ENCODE results near the gene TEX29.

GRCh38 chr13:111324736-111325135 lies 4.3 kb downstream of the TEX29 start:
- TF ChIP-seq, protein P1, sequence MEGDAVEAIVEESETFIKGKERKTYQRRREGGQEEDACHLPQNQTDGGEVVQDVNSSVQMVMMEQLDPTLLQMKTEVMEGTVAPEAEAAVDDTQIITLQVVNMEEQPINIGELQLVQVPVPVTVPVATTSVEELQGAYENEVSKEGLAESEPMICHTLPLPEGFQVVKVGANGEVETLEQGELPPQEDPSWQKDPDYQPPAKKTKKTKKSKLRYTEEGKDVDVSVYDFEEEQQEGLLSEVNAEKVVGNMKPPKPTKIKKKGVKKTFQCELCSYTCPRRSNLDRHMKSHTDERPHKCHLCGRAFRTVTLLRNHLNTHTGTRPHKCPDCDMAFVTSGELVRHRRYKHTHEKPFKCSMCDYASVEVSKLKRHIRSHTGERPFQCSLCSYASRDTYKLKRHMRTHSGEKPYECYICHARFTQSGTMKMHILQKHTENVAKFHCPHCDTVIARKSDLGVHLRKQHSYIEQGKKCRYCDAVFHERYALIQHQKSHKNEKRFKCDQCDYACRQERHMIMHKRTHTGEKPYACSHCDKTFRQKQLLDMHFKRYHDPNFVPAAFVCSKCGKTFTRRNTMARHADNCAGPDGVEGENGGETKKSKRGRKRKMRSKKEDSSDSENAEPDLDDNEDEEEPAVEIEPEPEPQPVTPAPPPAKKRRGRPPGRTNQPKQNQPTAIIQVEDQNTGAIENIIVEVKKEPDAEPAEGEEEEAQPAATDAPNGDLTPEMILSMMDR (IDR thresholded peaks at IDR 0.05; ENCODE audit: poor library complexity, severe bottlenecking), result no peak
- TF ChIP-seq EP300 (conservative IDR thresholded peaks at IDR 0.05; ENCODE audit: poor library complexity, severe bottlenecking) (no peak), POLR2AphosphoS5 (IDR thresholded peaks at IDR 0.05) (no peak), REST (IDR thresholded peaks at IDR 0.05; ENCODE audit: borderline replicate concordance) (no peak), MXI1 (conservative IDR thresholded peaks at IDR 0.05; ENCODE audit: poor library complexity, severe bottlenecking) (no peak)
